Hematopoietic multipotent progenitor cell treated with erythropoietin and hydrocortisone succinate and interleukin-3 and kit ligand, for 15 days (in vitro differentiated cells): ENCODE data around the gene COX10.
A peak's percentile ranks its signal among the peaks of the same experiment; 100 is the strongest.
"Not testable (repeated sequence)": the region's sequence is repeated elsewhere in the genome, so short reads cannot be mapped to it uniquely, and the experiment has no call there.

Experiments
- DNase-seq: peaks from one replicate; pipeline ENCODE4 v3.0.0-alpha.2; 2015; ENCODE audit warnings: low spot score

The COX10 gene

DNA sequence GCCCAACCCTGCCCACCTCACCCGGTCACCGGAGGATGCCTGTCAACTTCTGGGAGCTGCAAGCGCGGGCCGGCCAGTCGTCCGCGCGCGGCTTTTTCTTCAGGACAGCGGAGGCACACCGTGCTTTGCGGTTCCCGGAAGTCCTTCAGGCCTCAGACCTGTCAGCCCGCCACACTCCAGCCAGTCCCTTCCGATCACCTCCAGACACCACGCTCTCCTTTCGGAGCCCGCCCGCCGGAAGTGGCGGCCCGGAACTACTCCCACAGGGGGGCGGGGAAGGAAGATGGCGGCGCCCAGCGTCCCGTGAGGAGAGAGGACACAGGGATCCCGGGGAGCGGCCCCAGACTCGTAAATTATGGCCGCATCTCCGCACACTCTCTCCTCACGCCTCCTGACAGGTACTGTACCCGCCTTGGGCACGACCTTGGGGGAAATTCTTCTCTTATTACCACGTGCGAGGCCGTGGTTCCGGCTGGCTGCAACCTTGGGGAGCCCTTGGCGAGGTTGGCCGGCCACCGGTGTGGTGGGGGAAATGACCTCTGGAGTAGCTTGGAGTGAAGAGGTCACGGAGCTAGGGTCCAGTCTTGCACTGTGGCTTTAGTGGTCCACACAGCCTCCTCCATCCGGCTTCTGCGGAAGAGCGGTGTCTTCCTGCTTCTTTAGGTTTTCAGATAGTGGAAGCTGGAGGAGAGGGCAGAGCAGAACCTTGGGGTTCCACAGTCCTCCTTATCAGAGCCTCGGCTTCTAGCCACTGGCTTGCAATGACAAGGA, at the start of gene COX10:
TSS of gene COX10 (plus strand) at position 254 of the 771 bp plus-strand sequence. CDS start at position 356, 102 bp downstream.
- peak; percentile 83 for DNase-seq

DNA sequence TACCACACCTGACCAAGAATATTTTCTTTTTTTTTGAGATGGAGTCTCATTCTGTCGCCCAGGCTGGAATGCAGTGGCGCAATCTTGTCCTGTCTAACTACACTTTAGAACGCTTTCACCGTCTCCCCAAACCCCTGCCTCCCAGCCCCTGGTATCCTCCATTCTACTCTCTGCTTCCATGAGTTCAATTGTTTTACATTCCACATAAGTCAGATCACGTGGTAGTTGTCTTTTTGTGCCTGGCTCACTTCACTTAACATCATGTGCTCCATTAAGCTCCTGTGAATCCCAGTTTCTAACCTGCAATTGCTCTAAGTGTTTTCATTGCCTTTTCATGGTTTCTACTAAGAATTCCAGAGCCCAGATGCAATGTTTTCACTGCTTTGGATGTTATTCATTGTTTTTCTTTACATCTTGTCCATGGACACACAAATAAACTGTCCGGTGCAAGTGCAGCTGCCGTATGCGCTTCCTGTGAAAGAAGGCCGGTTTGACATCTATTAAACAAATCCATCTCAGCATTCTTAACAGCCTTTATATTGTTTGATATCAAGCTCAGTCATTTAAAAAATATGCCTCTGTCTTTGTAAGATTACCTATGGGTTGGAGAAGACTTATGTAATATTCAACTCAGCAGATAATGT, 47.5 kb upstream of the COX10 start:
- DNase-seq = not testable (repeated sequence)

GRCh38 chr17:14029755-14030154, 39.5 kb upstream of the COX10 start:
- not testable (repeated sequence) for DNase-seq

DNA sequence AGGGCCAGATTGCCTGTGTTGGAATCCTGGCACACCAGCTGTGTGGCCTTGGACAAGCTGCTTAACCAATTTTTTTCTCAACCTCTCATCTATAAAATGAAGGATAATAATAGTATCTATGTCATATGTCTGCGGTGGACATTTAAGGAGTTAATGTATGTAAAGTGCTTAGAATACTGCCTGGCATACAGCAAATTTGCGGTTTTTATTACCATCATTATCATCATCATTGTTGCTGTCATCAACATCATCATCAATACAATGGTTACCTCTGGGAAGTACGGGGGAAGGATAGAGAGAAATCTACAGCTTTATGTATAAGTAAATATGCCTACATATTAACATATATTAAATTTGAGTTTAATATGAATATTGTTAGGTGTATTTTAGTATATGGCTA, 37.1 kb upstream of the COX10 start:
- no peak for DNase-seq

DNA sequence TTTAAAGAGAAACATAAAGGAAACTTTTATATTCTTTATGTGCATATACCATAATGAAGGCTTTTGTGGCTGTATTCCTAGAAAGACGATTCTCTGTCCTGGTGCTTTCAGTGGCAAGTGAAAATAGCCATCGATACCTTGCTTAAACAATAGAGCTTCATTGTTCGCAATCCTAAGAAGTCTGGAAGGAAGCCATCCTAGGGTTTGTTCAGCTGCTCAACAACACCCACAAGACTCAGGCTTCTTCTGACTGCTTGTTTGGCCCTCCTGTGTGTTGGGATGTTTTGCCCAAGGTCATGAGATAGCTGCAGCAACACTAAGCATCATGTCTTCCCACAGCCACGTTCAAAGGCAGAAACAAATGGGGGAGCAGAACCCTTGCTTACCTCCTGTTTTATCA, 36.1 kb upstream of the COX10 start:
- DNase-seq = no peak

DNA sequence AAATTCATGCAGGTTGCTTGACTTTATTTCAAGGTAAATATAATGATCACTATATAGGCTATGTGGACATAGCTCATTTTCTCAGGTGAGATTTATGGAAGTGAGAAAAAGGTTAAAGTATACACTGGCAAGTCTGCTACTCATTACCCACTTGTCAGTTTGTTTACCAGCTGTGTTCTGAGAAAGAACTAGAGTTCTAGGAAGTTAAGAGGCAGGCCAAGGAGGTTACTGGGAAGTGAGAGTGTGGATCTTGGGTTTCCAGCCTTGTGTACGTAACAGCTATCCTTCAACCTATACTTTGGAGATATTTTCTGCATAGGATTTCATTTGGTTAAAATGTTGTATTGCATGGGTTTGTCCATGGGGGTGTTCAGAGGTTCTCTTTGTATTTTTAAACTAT, 31.9 kb upstream of the COX10 start:
- no peak for DNase-seq

DNA sequence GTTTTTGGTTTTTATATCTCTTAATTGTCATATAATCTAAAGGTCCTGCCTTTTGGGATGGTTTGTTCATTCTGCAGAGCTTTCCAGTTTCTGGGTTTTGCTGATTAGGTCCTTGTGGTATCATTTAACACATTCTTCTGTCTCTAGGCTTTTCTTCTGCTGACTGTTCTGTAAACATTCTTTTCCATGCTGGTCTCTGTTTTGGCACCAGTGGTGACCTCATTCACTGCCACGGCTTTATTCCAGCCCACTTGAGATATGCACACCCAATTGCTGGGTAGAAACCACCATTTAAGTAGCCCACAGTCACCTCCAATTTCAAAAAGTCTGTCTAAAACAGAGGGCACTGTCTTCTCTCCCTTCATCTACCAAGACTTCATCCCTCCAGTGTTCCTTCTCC, 31.1 kb upstream of the COX10 start:
- no peak for DNase-seq

DNA sequence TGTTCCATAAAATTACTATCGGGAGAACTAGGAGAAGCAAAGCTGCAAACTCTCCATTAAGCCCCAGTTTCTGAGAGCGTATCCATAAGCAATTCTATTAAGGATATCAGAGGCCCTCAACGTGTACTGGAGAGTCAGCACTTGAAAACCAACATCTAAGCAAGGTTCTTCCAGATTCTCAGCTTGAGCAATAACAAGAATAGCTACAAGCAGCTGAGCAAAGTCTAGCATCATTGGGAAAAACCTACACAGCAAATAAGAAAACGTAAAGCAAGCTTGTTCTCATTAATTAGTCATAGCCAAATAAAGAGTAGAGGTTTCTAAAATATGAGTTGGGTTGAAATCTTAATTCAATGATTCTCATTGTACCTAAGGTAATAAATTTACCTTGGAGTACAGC, 26.9 kb upstream of the COX10 start:
- no peak for DNase-seq

DNA sequence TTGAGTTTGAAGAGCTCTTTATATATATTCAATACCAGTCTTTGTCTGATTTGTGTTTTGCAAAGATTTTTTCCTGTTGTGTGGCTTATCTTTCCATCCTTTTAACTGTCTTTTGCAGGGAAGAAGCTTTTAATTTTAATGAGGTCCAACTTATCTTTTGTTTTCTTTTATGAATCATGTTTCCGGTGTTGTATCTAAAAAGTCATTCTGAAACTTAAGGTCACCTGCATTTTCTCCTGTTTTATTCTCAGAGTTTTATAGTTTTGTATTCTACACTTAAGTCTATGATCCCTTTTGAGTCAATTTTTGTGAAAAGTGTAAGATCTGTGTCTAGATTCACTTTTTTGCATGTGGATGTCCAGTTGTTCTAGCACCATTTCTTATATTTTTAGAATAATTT, 24.6 kb upstream of the COX10 start:
- DNase-seq = no peak

DNA sequence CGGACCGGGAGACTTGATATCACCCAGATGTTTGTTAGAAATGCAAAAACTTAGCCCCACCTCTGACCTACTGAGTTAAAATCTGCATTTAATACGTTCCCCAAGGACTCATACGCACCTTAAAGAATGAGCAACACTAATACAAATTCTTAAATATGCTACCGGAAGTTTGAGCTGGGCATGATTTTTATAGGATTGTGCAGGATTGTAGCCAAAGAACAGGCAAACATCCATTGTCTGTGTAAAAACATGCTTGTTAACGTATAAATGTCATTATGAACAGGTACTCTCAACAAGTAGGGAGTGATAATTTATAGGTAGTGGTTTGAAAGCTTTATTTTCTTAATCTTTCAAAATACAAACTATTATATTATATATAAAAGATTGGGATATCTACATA, 22.3 kb upstream of the COX10 start:
- DNase-seq = no peak

DNA sequence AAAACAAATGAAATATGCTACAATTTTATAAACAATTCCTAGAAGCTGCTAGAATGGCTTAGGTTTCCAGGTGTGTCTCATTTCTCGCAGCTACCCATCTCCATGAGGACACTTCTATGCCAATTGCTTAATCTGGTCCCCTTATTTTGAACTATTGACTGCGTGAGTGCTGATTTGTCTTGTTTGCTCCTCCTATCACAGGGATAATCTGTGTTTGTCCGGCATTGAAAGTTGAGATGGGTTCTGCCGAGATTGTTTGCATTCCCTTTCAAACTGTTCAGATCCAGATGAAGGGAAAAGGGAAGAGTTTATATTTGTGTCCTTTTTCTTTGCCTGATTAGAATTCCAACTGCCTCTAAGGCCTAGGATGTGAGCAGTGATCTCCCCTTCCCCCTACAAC, 21.7 kb upstream of the COX10 start:
- no peak for DNase-seq

GRCh38 chr17:14048169-14048568, 21.1 kb upstream of the COX10 start:
- DNase-seq = no peak

DNA sequence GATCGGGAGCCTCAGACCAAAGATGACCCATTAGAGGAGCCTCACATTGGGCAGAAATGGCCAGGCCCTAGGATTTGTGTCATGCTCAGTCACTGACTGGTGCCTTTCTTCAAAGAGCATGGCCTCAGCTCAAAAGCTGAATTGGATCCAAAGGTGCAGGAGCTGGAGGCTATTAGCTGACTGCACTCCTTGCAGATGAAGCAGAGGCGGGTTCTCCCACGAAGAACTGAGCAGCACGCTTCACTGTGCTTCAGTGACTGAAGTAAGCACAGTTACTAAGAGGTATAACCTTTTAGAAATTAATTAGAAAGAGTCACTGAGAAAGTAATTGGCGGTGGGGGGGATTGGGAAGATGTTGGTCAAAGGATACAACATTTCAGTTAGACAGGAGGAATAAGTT, 18.7 kb upstream of the COX10 start:
- DNase-seq = no peak

DNA sequence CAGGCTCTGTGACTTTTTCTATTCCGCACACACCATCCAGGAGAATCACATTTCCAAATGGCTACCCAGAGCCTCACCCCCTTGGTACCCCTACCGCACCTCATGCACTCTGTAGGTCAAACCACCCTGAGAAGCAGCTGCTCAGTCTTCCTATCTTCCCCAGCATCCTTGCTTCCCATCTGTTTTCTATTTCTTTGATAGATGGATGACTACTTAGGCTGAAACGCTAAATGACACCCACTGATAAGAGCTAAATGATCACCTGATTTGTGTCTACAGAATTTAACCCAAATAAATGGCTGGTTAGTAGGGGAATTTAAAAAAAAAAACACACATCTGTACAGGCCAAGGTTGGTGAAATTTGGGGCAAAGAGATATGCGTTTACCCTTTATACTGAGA, 17.6 kb upstream of the COX10 start:
- DNase-seq = no peak

DNA sequence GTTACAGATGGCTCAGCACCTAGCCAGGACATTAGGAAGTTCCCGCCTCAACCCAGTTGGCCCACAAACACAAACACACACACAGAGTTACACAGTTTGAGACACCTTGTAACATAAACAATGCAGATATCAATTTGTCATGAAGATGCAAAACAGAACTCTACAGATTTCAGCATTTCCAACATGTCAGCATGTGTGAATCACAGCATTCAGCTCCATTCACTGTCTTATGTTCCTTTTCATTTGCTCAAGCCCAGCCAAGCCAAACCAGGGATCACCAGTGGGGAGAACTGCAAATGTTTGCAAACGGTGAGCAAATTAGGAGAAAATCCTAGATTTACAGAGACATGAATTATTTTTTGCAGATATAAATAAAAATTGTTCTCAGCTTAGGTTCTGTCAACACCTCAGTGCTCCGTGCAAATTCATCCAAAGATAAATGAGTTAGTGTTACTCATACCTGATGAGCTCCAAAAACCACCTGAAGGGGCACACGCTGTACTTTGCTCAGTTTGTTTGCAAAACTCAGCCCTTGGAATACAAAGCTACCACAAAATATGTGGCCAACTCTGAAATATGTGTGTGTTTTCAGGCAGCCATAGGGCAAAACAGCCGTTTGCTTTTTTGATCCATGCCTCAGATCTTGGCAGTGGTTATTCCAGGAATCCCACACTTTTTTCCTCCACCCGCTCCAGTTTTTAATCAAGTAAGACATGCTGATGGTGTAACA, 16.3 kb upstream of the COX10 start:
- no peak for DNase-seq

- DNase-seq = no peak
These were observed 11.7 kb upstream of the COX10 start for GRCh38 chr17:14057591-14057990.

- DNase-seq = no peak
These were observed 11.3 kb upstream of the COX10 start for GRCh38 chr17:14058051-14058450.

- DNase-seq = no peak
These were observed 8.6 kb upstream of the COX10 start for GRCh38 chr17:14060706-14061105.

DNA sequence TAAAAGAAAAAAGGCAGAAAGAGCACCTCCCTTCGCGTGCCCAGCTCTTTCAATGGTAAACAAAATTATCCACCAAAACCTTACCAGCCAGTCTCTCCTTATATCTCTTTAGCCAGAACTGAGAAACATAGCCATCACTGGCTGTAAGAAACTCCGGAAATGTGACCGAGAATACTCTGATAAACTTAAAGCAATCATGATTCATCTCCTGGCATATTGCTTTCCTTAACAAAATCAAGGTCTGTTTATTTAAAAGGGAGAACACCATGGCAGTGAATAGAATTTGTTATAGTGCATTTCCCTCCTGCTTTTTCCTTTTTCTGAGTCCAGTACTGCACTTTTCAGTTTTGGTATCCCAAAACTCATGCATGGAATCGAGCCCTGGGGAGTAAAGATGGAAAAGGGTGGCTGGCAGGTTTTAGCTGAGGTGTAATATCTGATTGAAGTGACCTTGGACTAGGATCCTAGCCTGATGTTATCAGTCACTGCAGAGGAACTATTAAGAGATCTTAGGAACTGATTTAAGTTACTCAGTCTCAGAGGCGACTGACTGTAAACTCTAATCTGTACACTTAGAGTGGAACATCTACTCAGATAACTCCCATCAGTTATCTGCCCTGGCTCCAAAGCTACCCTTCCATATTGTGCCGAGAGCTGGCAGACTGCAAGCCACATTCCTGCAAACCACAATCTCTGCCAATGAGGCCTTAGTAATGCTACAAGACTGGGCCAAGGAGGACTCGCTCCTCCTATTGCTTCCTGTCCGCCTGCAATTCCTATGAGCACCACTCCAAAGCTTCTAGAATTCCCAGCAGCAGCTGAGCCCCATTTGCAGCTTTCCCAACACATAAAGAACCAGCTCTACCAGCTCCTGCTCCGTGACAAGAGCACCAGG, 7.4 kb upstream of the COX10 start:
- DNase-seq = no peak

- DNase-seq = no peak
These were observed 2.0 kb upstream of the COX10 start for GRCh38 chr17:14067347-14067746.

DNA sequence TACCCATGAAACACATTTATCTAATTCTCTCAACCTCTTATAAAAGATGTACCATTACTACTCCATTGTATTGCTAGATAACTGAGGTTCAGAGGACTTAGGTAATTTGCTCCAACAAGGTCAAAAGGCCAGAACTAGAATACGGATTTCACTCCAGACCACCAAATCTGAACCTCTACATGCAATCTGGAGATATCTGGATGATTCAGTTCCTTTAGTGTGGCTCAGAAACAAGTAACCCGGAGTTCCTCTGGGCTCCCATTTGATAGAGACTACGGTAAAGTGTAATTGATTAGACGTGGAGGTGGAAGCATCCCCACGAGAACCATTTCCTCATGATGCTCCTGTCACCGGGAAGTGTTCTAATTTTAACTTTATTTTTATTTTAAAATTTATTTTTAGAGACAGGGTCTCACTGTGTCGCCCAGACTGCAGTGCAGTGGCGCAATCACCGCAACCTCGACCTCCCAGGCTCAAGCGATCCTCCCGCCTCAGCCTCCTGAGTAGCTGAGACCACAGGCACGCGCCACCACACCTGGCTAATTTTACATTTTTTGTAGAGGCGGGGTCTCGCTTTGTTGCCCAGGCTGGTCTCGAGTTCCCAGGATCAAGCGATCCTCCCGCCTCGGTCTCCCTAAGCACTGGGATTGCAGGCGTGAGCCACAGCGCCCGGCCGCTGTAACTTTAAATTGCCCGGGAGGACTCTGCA, 608 bp upstream of the COX10 start:
- DNase-seq = no peak
